ENCODE results near the gene FNDC11.

Gene FNDC11

DNA sequence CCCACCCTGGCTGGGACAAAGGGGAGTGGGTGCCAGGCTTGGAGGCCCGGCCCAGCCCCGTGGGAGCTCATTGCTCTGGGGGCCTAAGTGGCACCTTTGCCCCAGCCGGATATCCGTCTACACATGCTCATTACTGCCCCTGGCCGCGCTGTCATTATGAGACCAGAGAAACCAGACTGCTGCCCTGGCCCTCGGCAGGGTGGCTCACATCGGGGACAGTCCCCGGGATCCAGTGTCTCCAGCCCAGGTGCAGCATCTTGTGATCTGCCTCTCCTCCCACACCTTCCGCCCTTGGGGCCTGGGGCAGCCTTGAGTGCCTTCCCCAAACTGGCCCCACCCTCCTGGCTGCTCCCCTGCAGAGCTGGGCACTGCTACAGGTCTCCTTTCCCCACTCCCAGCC lies 11.3 kb upstream of the FNDC11 start:
- Histone ChIP-seq H3K9ac (ENCODE audit: low read length) (no peak overlapping the region), H3K36me3 (ENCODE audit: control insufficient read depth, insufficient read depth, low read length, severe bottlenecking) (no peaks in the 10 kb centered on the region), H3K9me3 (ENCODE audit: control insufficient read depth, low read length) (no peaks in the 10 kb centered on the region), H3K4me3 (ENCODE audit: low read length) (no peak overlapping the region), H3K4me1 (ENCODE audit: control insufficient read depth, insufficient read depth, low read length) (no peaks in the 10 kb centered on the region), H3K27me3 (replicated peaks; ENCODE audit: control insufficient read depth, insufficient read depth, low read length) (peaks cover 26% of the 10 kb centered on the region)
- DNase-seq (ENCODE audit: low read depth), result no peak

DNA sequence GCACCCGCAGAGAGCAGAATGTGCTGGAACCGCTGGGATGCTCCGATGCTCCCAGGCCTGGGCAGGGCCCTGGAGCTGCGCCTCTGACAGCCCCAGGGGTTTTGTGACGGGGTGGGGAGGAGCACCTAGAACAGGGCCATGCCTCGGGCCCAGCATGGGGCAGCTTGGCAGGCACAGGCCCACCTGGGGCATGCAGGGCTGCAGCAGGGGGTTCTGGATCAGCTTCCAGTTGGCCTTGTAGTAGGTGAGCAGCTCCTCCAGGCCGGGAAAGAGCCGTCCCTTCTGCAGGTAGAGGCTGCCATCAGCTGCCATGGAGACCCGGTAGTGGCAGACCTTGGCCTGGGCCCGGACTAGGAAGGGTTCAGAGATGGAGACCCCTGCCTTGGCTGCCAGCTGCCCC lies 10.8 kb upstream of the FNDC11 start:
- no peaks in the 10 kb centered on the region for H3K4me1 ChIP-seq (ENCODE audit: control insufficient read depth, insufficient read depth, low read length)
- no peak for DNase-seq (ENCODE audit: low read depth)
- H3K27me3 ChIP-seq (replicated peaks; ENCODE audit: control insufficient read depth, insufficient read depth, low read length), result peaks cover 26% of the 10 kb centered on the region
- no peak overlapping the region for H3K9ac ChIP-seq (ENCODE audit: low read length)
- H3K9me3 ChIP-seq (ENCODE audit: control insufficient read depth, low read length), result no peaks in the 10 kb centered on the region
- H3K4me3 ChIP-seq (ENCODE audit: low read length), result no peak overlapping the region
- no peaks in the 10 kb centered on the region for H3K36me3 ChIP-seq (ENCODE audit: control insufficient read depth, insufficient read depth, low read length, severe bottlenecking)

DNA sequence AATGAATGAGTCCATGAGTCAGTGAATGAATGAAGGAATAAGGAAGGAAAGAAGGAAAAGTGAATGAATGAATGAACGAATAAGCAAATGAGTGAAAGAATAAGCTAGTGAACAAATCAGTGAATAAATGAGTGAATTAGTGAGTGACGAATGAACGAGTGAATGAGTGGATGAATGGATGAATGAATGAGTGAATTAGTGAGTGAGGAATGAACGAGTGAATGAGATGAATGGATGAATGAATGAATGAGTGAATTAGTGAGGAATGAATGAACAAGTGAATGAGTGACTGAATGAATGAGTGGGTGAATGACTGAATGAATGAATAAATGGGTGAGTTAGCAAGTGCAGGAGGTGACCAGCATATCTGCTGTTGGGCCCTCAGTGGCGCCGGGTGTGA lies 10.2 kb upstream of the FNDC11 start:
- Histone ChIP-seq H3K27me3 (replicated peaks; ENCODE audit: control insufficient read depth, insufficient read depth, low read length) (peaks cover 29% of the 10 kb centered on the region), H3K9me3 (ENCODE audit: control insufficient read depth, low read length) (no peaks in the 10 kb centered on the region), H3K4me1 (ENCODE audit: control insufficient read depth, insufficient read depth, low read length) (no peaks in the 10 kb centered on the region), H3K9ac (ENCODE audit: low read length) (no peak overlapping the region), H3K4me3 (ENCODE audit: low read length) (no peak overlapping the region), H3K36me3 (ENCODE audit: control insufficient read depth, insufficient read depth, low read length, severe bottlenecking) (no peaks in the 10 kb centered on the region)
- DNase-seq (ENCODE audit: low read depth), result no peak

DNA sequence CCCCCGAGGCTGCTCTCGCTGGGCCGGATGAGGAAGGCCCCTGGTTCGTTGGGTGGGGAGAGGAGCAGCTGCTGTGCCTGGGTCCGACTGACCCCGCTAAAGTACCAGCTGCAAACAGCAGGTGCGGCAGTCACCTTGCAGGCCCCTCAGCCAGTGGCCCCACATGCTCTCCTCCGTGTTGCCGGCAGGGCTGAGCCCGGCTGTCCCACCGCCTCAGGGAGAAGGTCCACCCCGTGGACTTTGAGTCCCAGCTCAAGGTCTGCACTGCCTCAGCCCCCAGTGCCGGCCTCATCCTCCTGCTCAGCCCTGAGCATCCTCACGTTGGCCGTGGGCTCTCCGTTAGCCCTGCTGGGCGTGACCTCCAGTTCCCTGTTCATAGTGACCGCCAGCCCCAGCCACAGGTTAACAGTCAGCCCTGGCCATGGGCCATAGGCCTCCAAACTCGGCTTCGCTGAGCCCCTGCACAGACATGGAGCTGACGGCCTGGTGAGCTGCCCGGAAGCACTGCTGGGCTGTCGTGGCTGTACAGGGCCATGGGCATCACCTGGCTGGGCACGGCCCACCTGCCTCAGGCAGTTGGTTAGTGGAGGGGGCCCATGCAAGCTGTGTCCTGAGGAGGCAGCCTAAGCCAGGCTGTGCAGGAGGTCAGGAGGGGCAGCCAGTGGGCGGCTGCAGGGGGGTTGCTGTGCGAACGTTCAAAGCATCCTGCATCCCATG lies 9.6 kb upstream of the FNDC11 start:
- no peaks in the 10 kb centered on the region for H3K4me1 ChIP-seq (ENCODE audit: control insufficient read depth, insufficient read depth, low read length)
- DNase-seq (ENCODE audit: low read depth), result no peak
- peaks cover 30% of the 10 kb centered on the region for H3K27me3 ChIP-seq (replicated peaks; ENCODE audit: control insufficient read depth, insufficient read depth, low read length)
- no peak overlapping the region for H3K4me3 ChIP-seq (ENCODE audit: low read length)
- no peak overlapping the region for H3K9ac ChIP-seq (ENCODE audit: low read length)
- no peaks in the 10 kb centered on the region for H3K36me3 ChIP-seq (ENCODE audit: control insufficient read depth, insufficient read depth, low read length, severe bottlenecking)
- H3K9me3 ChIP-seq (ENCODE audit: control insufficient read depth, low read length), result no peaks in the 10 kb centered on the region

DNA sequence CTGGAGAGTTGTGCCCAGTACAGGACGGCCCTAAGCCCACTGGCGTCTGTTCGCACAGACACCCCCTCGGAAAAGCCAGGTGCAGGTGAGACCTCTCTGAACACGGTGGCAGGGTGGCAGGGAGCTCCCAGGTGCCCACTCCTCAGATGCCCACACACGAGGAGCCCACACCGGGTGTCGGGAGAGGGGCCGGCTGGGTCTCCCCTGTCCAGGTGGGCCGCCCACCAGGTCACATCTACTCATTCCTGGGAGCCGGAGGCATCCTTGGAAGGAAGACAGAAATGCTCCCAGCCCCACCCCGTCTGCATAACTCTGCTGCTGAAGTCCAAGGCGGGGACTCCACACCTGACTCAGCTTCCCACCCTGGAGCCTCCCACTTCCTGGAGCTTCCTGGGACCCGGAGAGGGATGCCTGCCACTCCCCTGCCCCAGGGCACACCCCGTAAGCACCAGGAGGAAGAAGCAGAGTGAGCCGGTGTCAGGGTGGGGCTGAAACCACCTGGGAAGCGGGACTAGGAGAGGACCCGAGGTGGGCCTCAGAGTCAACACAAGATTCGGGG lies 8.9 kb upstream of the FNDC11 start:
- Histone ChIP-seq H3K9me3 (ENCODE audit: control insufficient read depth, low read length) (no peaks in the 10 kb centered on the region), H3K36me3 (ENCODE audit: control insufficient read depth, insufficient read depth, low read length, severe bottlenecking) (no peaks in the 10 kb centered on the region), H3K4me3 (ENCODE audit: low read length) (no peak overlapping the region), H3K9ac (ENCODE audit: low read length) (no peak overlapping the region), H3K4me1 (ENCODE audit: control insufficient read depth, insufficient read depth, low read length) (no peaks in the 10 kb centered on the region), H3K27me3 (replicated peaks; ENCODE audit: control insufficient read depth, insufficient read depth, low read length) (peaks cover 26% of the 10 kb centered on the region)
- DNase-seq (ENCODE audit: low read depth), result no peak

DNA sequence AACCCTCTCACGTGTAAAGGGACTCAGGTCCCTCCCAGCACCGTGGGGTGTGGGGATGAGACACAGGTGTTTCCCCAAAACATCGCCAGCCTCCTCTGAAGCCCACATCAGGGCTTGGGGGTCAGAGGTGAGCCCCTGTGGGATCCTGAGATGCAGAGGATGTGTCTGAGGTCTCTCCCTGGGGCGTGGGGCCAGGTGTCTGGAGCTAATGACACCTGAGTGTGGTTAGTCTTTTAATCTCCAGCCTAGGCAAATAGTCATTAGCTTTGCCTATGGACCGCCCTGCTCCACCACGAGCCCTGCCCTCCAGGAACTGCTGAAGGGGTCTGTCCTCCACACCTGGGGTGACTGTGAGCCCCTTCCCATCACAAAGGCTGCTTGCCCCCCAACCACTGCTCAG lies 8.1 kb upstream of the FNDC11 start:
- Histone ChIP-seq H3K36me3 (ENCODE audit: control insufficient read depth, insufficient read depth, low read length, severe bottlenecking) (no peaks in the 10 kb centered on the region), H3K9me3 (ENCODE audit: control insufficient read depth, low read length) (no peaks in the 10 kb centered on the region), H3K4me1 (ENCODE audit: control insufficient read depth, insufficient read depth, low read length) (peaks cover 3% of the 10 kb centered on the region), H3K4me3 (ENCODE audit: low read length) (no peak overlapping the region), H3K9ac (ENCODE audit: low read length) (no peak overlapping the region), H3K27me3 (replicated peaks; ENCODE audit: control insufficient read depth, insufficient read depth, low read length) (peaks cover 26% of the 10 kb centered on the region)
- no peak for DNase-seq (ENCODE audit: low read depth)

DNA sequence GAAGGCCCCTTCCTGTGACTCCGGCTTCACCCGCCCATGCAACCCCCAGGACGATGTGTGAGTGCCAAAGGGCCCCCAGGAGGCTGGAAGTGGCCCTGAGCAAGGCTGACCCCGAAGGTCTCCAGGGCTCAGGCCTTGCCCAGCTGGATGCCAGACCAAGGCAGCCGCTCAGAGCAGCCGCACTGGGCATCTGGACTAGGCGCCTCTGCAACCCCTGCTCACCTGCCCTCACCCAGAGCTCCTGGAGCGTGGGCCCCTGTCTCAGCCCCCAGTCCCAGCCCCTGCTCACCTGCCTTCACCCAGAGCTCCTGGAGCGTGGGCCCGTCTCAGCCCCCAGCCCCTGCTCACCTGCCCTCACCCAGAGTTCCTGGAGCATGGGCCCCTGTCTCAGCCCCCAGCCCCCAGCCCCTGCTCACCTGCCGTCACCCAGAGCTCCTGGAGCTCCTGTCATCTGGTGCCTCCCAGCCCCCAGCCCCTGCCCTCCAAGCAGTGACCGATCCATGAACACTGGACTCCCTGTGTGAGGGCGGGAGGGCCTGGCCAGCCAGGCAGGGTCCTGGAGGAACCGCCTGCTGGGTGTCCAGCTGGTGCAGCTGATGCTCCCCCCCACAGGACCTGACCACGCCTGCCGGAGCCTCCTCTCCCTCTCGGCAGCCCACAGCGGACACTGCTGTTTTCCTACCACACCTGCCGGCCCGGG lies 7.6 kb upstream of the FNDC11 start:
- DNase-seq (ENCODE audit: low read depth), result no peak
- Histone ChIP-seq H3K4me3 (ENCODE audit: low read length) (no peak overlapping the region), H3K9me3 (ENCODE audit: control insufficient read depth, low read length) (no peaks in the 10 kb centered on the region), H3K4me1 (ENCODE audit: control insufficient read depth, insufficient read depth, low read length) (peaks cover 8% of the 10 kb centered on the region), H3K9ac (ENCODE audit: low read length) (no peak overlapping the region), H3K27me3 (replicated peaks; ENCODE audit: control insufficient read depth, insufficient read depth, low read length) (peaks cover 26% of the 10 kb centered on the region), H3K36me3 (ENCODE audit: control insufficient read depth, insufficient read depth, low read length, severe bottlenecking) (no peaks in the 10 kb centered on the region)

DNA sequence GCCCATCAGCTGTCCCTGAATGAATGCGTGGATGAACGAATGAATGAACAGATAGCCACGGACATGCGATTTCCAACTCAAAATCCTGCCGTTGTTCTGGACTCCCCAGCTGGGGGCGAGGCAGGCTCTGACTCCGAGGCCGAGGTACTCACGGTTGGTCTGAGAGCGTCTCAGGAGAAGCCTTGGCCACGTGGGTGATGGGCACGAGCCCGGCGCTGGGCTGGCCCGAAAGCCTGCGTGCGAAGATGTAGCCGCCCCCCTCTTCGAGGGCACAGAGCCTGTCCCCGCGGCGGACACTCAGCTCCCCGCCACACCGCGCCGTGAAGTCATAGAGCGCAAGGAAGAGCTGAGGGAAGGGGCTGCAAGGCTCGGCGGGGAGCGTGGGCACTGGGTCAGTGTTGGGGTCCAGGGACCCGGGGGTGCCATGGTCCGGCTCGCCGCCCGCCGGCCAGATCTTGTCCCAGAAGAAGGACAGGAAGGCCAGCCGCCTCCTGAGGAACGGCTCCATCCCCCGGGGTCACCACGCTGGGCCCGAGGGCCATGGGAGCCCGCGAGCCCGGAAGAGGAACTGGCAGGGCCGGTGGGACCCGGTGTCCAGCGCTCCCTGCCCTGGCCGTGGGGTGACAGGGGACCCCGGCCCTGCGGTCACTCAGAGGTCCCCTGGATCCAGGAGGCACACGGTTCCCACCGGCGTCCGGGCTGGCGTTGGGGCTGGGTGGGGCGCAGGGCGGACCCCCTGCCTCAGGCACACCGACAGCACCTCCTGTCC lies 6.8 kb upstream of the FNDC11 start:
- H3K36me3 ChIP-seq (ENCODE audit: control insufficient read depth, insufficient read depth, low read length, severe bottlenecking), result no peaks in the 10 kb centered on the region
- no peak overlapping the region for H3K9ac ChIP-seq (ENCODE audit: low read length)
- peaks cover 8% of the 10 kb centered on the region for H3K4me1 ChIP-seq (ENCODE audit: control insufficient read depth, insufficient read depth, low read length)
- no peaks in the 10 kb centered on the region for H3K9me3 ChIP-seq (ENCODE audit: control insufficient read depth, low read length)
- H3K27me3 ChIP-seq (replicated peaks; ENCODE audit: control insufficient read depth, insufficient read depth, low read length), result peaks cover 24% of the 10 kb centered on the region
- DNase-seq (ENCODE audit: low read depth), result no peak
- H3K4me3 ChIP-seq (ENCODE audit: low read length), result no peak overlapping the region

DNA sequence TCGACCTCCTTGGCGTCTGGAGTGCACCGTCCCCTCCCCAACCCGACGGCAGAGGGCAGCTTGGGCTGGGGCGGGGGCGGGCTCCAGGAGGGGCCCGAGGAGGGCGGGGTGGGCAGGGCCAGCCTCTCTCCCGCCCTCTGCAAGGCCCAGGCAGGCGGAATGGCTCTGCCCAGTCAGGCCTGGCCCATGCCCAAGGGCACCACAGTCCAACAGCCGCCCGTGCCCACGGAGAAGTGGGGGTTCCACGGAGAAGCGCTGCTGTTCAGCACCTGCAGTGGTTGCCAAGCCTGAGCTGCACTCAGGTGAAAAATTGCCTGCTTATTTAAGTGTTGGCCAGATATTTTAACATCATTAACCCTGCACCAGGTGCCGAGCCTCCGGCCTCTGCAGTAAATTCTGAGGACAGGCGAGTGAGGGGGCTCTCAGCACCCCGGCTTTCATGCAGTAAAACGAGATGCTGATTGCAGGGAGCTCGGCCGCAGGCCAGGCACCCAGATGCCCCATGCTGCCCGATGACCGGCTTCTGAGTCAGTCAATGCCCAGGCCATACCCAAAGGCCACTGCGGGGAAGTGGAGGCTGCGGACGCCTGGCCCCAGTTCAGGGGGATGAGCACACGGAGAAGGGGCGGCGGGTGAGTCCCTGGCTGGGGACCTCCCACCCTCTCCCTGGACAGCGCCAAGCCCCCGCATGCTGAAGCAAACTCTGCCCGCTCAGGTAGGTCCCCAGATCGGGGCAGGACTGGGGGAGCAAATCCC lies 6.1 kb upstream of the FNDC11 start, which contains the start of gene SRMS:
SRMS (minus strand) TSS at position 25 of the 756 bp plus-strand sequence. CDS start 286 bp downstream, outside the sequence.
- Histone ChIP-seq H3K4me3 (ENCODE audit: low read length) (no peak within 1 kb of the TSS), H3K9ac (ENCODE audit: low read length) (no peak within 1 kb of the TSS), H3K9me3 (ENCODE audit: control insufficient read depth, low read length) (no peaks in the 10 kb centered on the region), H3K4me1 (ENCODE audit: control insufficient read depth, insufficient read depth, low read length) (peaks cover 8% of the 10 kb centered on the region), H3K27me3 (replicated peaks; ENCODE audit: control insufficient read depth, insufficient read depth, low read length) (peaks cover 24% of the 10 kb centered on the region), H3K36me3 (ENCODE audit: control insufficient read depth, insufficient read depth, low read length, severe bottlenecking) (no peaks in the 10 kb centered on the region)
- DNase-seq (ENCODE audit: low read depth), result no peak

DNA sequence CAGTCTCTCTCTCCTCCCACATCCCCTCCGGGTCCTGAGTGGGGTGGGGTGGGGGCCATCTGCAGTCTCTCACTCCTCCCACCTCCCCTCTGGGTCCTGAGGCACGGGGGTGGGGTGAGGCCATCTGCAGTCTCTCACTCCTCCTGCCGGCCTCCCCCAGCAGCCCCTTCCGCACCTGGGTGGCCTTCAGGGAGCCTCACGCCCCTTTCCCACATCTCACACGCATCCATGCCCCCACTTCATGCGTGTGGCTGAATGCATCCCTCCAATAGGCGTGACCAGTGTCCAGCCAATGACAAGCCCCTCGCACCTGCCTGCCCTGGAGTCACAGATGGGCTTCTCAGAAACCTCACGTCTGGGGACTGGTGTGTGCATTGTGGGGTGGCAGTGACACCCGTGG lies 5.4 kb upstream of the FNDC11 start:
- Histone ChIP-seq H3K27me3 (replicated peaks; ENCODE audit: control insufficient read depth, insufficient read depth, low read length) (peaks cover 24% of the 10 kb centered on the region), H3K4me3 (ENCODE audit: low read length) (no peak overlapping the region), H3K36me3 (ENCODE audit: control insufficient read depth, insufficient read depth, low read length, severe bottlenecking) (no peaks in the 10 kb centered on the region), H3K9me3 (ENCODE audit: control insufficient read depth, low read length) (no peaks in the 10 kb centered on the region), H3K9ac (ENCODE audit: low read length) (no peak overlapping the region), H3K4me1 (ENCODE audit: control insufficient read depth, insufficient read depth, low read length) (peaks cover 8% of the 10 kb centered on the region)
- DNase-seq (ENCODE audit: low read depth), result no peak

Measured in adipocyte (in vitro differentiated cells).